IMR-90 (cell line): Measurements from ENCODE around the gene SAMSN1. TPM values are rescaled to one million over a fixed set of nuclear protein-coding genes. Genes with fewer than 3 reads are reported as not detected.

Source experiments
- ATAC-seq: fragments of 200-7000 bp; cut with Tn5 transposase; 2 replicates; pipeline ENCODE4 v1.9.1; 2020; ENCODE audit warnings: low read depth, mild to moderate bottlenecking, moderate library complexity
- BruUV-seq: library from RNA; stranded (reverse); fragments of 400-500 nt; replicated peaks from 2 replicates; lab custom pipeline; 2021; lab: Mats Ljungman, UMichigan
- CTCF ChIA-PET: fragments of 300-600 bp; formaldehyde crosslinking; extraction: SDS; loops from one replicate; lab custom pipeline; 2021; ENCODE audit warnings: antibody characterized with exemption; lab: Yijun Ruan, JAX
- POLR2A ChIA-PET: fragments of 300-600 bp; sonication (Branson Sonifier 250); formaldehyde crosslinking; loops from one replicate; lab custom pipeline; 2022; ENCODE audit warnings: antibody characterized with exemption; ENCODE audit not compliant: unreplicated experiment; lab: Charles Lee
- DNase-seq: peaks from one replicate; pipeline ENCODE4 v3.0.0; 2013
- H2AFZ ChIP-seq: replicated peaks from 2 replicates; pipeline ENCODE3; 2013; ENCODE audit warnings: low read length, mild to moderate bottlenecking; ENCODE audit not compliant: poor library complexity
- H2AK5ac ChIP-seq: 2 replicates; pipeline ENCODE4 v1.6.1; 2013; ENCODE audit warnings: low read depth, low read length, inconsistent platforms
- H2AK9ac ChIP-seq: replicated peaks from 2 replicates; pipeline ENCODE3; 2013; ENCODE audit warnings: mild to moderate bottlenecking, low read depth, low read length, moderate library complexity; ENCODE audit not compliant: poor library complexity
- H2BK120ac ChIP-seq: 2 replicates; pipeline ENCODE4 v1.6.1; 2013; ENCODE audit warnings: low read depth, low read length, inconsistent platforms
- H2BK15ac ChIP-seq: 3 replicates; pipeline ENCODE4 v1.6.1; 2013; ENCODE audit warnings: low read depth, low read length, inconsistent platforms
- H2BK20ac ChIP-seq: 2 replicates; pipeline ENCODE4 v1.6.1; 2013; ENCODE audit warnings: low read depth, mild to moderate bottlenecking, inconsistent platforms, low read length, moderate library complexity
- H2BK5ac ChIP-seq: 2 replicates; pipeline ENCODE4 v1.6.1; 2013; ENCODE audit warnings: mild to moderate bottlenecking, low read depth, low read length, inconsistent platforms; ENCODE audit not compliant: poor library complexity, severe bottlenecking
- H3K14ac ChIP-seq: replicated peaks from 2 replicates; pipeline ENCODE4 v1.6.1; 2013; ENCODE audit warnings: low read depth, low read length, inconsistent platforms
- H3K18ac ChIP-seq: 2 replicates; pipeline ENCODE4 v1.6.1; 2013; ENCODE audit warnings: low read depth, low read length, control low read depth
- H3K23ac ChIP-seq: 2 replicates; pipeline ENCODE4 v1.6.1; 2013; ENCODE audit warnings: low read depth, low read length, inconsistent platforms
- H3K27ac ChIP-seq: 2 replicates; pipeline ENCODE4 v1.5.1; 2013; ENCODE audit warnings: mild to moderate bottlenecking, control low read depth, low read length; ENCODE audit not compliant: insufficient read depth
- H3K27me3 ChIP-seq: 2 replicates; pipeline ENCODE4 v1.6.1; 2013; ENCODE audit warnings: low read length; ENCODE audit not compliant: control insufficient read depth, insufficient read depth
- H3K36me3 ChIP-seq: 2 replicates; pipeline ENCODE4 v1.6.1; 2013; ENCODE audit warnings: low read length, mixed read lengths; ENCODE audit not compliant: control insufficient read depth, insufficient read depth
- H3K4ac ChIP-seq: 2 replicates; pipeline ENCODE4 v1.6.1; 2013; ENCODE audit warnings: low read depth, low read length, inconsistent platforms
- H3K4me1 ChIP-seq: 2 replicates; pipeline ENCODE4 v1.6.1; 2013; ENCODE audit warnings: low read length, mixed read lengths; ENCODE audit not compliant: control insufficient read depth, insufficient read depth
- H3K4me2 ChIP-seq: 2 replicates; pipeline ENCODE4 v1.6.1; 2013; ENCODE audit warnings: low read depth, mild to moderate bottlenecking, control low read depth, low read length, moderate library complexity
- H3K4me3 ChIP-seq: 2 replicates; pipeline ENCODE4 v1.5.1; 2013; ENCODE audit warnings: low read depth, mild to moderate bottlenecking, control low read depth, low read length, moderate library complexity; ENCODE audit not compliant: insufficient read depth
- H3K56ac ChIP-seq: 2 replicates; pipeline ENCODE4 v1.6.1; 2013; ENCODE audit warnings: low read length, inconsistent platforms; ENCODE audit not compliant: insufficient read depth; ENCODE audit errors: extremely low read depth
- H3K79me1 ChIP-seq, 2 experiments: 2 replicates each; pipeline ENCODE4 v1.6.1; 2013; ENCODE audit warnings: low read length in 2 of 2, inconsistent platforms in 1 of 2, low read depth in 1 of 2
- H3K9ac ChIP-seq: 2 replicates; pipeline ENCODE4 v1.6.1; 2013; ENCODE audit warnings: low read depth, low read length, control low read depth
- H3K9me1 ChIP-seq: 2 replicates; pipeline ENCODE4 v1.6.1; 2013; ENCODE audit warnings: low read length, inconsistent platforms; ENCODE audit not compliant: insufficient read depth
- H3K9me3 ChIP-seq: 2 replicates; pipeline ENCODE4 v1.6.1; 2013; ENCODE audit warnings: low read length; ENCODE audit not compliant: control insufficient read depth, insufficient read depth
- H4K20me1 ChIP-seq: 2 replicates; pipeline ENCODE4 v1.6.1; 2013; ENCODE audit warnings: low read length, inconsistent platforms; ENCODE audit not compliant: insufficient read depth
- H4K5ac ChIP-seq: 2 replicates; pipeline ENCODE4 v1.6.1; 2013; ENCODE audit warnings: mild to moderate bottlenecking, low read depth, low read length, control low read depth
- H4K8ac ChIP-seq, 2 experiments: 2 replicates each; pipeline ENCODE4 v1.6.1; 2013; ENCODE audit warnings: low read depth in 2 of 2, low read length in 2 of 2, control low read depth in 1 of 2, inconsistent platforms in 1 of 2
- H4K91ac ChIP-seq: 2 replicates; pipeline ENCODE4 v1.6.1; 2013; ENCODE audit warnings: low read depth, low read length, inconsistent platforms; ENCODE audit not compliant: insufficient read depth
- CEBPB ChIP-seq: IDR thresholded peaks from 2 replicates; pipeline ENCODE4 v1.6.1; 2012; ENCODE audit warnings: low read depth, low read length, improper control_type of control experiment
- CHD1 ChIP-seq: IDR thresholded peaks from 2 replicates; pipeline ENCODE4 v1.6.1; 2012; ENCODE audit warnings: low read depth, low read length, improper control_type of control experiment
- CTCF ChIP-seq: conservative IDR thresholded peaks from 2 replicates; pipeline ENCODE4 v1.5.1; 2012; ENCODE audit warnings: mild to moderate bottlenecking, low read depth, low read length, improper control_type of control experiment
- ELK1 ChIP-seq: fragments of 150-350 bp; IDR thresholded peaks from 2 replicates; pipeline ENCODE4 v1.6.1; 2016; ENCODE audit warnings: low read depth, mild to moderate bottlenecking, low read length, moderate library complexity, borderline replicate concordance
- MAFK ChIP-seq: IDR thresholded peaks from 2 replicates; pipeline ENCODE4 v1.6.1; 2012; ENCODE audit warnings: low read depth, low read length, improper control_type of control experiment
- MAZ ChIP-seq: IDR thresholded peaks from 2 replicates; pipeline ENCODE4 v1.6.1; 2012; ENCODE audit warnings: low read depth, mild to moderate bottlenecking, low read length, improper control_type of control experiment, moderate library complexity, borderline replicate concordance
- MXI1 ChIP-seq: IDR thresholded peaks from 2 replicates; pipeline ENCODE4 v1.6.1; 2012; ENCODE audit warnings: low read depth, mild to moderate bottlenecking, low read length, moderate library complexity, borderline replicate concordance
- POLR2A ChIP-seq: IDR thresholded peaks from 2 replicates; pipeline ENCODE4 v1.6.1; 2012; ENCODE audit warnings: mild to moderate bottlenecking, low read depth, low read length
- RAD21 ChIP-seq: IDR thresholded peaks from 2 replicates; pipeline ENCODE4 v1.6.1; 2012; ENCODE audit warnings: low read length, improper control_type of control experiment
- RCOR1 ChIP-seq: IDR thresholded peaks from 2 replicates; pipeline ENCODE4 v1.6.1; 2012; ENCODE audit warnings: mild to moderate bottlenecking, low read length, improper control_type of control experiment; ENCODE audit not compliant: insufficient replicate concordance
- RFX5 ChIP-seq: IDR thresholded peaks from 2 replicates; pipeline ENCODE4 v1.8.0; 2012; ENCODE audit warnings: low read depth, mild to moderate bottlenecking, low read length, moderate library complexity
- USF2 ChIP-seq: fragments of 150-350 bp; IDR thresholded peaks from 2 replicates; pipeline ENCODE4 v1.6.1; 2017; ENCODE audit warnings: mild to moderate bottlenecking, antibody characterized with exemption, low read length, low read depth
- WGBS, 2 experiments: methylation state at CpG; one replicate each; pipeline versions ENCODE4 v1.1.5 to v1.1.7; 2013; ENCODE audit warnings: missing lambda C conversion rate in 2 of 2; ENCODE audit not compliant: insufficient read length in 1 of 2; ENCODE audit errors: extremely low coverage in 2 of 2; 5-methylcytosine and 5-hydroxymethylcytosine counted together
- dilution Hi-C: fragments of 300-500 bp; cut with HindIII; formaldehyde crosslinking; loops from one replicate; pipeline ENCODE4 v1.14.3; 2018; ENCODE audit warnings: low sequenced_read_pairs; ENCODE audit not compliant: unreplicated experiment
- in situ Hi-C: fragments of 300-500 bp; cut with MboI; formaldehyde crosslinking; loops from 3 replicates; pipeline ENCODE4 v1.14.3; 2019; ENCODE audit warnings: low sequenced_read_pairs, inconsistent platforms, mixed read lengths
- intact Hi-C: fragments of 100-400 bp; cut with micrococcal nuclease; formaldehyde crosslinking; loops from 2 replicates; pipeline ENCODE4 v1.10.0; 2022
- polyA plus RNA-seq, 3 experiments: library from polyadenylated mRNA; depleted of rRNA; stranded (reverse); fragments of >200 nt; gene quantifications; 2 replicates each; pipeline ENCODE4 v1.2.3, GENCODE V29; 2012; ENCODE audit warnings: low replicate concordance in 1 of 3
- total RNA-seq: library from RNA; depleted of rRNA; stranded (reverse); fragments of >200 nt; gene quantifications from 2 replicates; pipeline ENCODE4 v1.2.3, GENCODE V29; 2012

Gene SAMSN1
- total and polyA plus RNA-seq, 2 of the 4 experiments (the other 2 are of a cell fraction), result not detected

- H2BK120ac ChIP-seq, result no peak overlapping the region
- no peak overlapping the region for H3K18ac ChIP-seq
- no TSS peak for BruUV-seq
- H2BK5ac ChIP-seq, result no peak overlapping the region
- POLR2A ChIA-PET, result no interaction called here
- H4K8ac ChIP-seq, result no peak overlapping the region
- no peaks in the 10 kb centered on the region; the same call in 1 of the 2 replicates for H3K9me3 ChIP-seq
- no peak overlapping the region for H2AK5ac ChIP-seq
- no peak overlapping the region for H3K14ac ChIP-seq
- intact Hi-C loops, result no loop called here
- H4K5ac ChIP-seq, result no peak overlapping the region
- TF ChIP-seq MAZ (no peak), ELK1 (no peak), POLR2A (no peak), MAFK (no peak), CHD1 (no peak), RCOR1 (no peak), CEBPB (no peak), CTCF (no peak), RFX5 (no peak), RAD21 (no peak), MXI1 (no peak), USF2 (no peak)
- H3K4me1 ChIP-seq, result no peaks in the 10 kb centered on the region
- H3K79me1 ChIP-seq, result no peaks in the 10 kb centered on the region
- H3K36me3 ChIP-seq, result no peaks in the 10 kb centered on the region
- no peak overlapping the region for H3K4ac ChIP-seq
- H3K4me3 ChIP-seq, result no peak overlapping the region
- no CpG with 5 or more reads among the region's 1 CpG for WGBS, 2 experiments
- no peak overlapping the region for H2AK9ac ChIP-seq
- H3K27ac ChIP-seq, result no peak overlapping the region
- no peak overlapping the region for H2BK15ac ChIP-seq
- ATAC-seq (no peak), DNase-seq (no peak)
- H3K56ac ChIP-seq, result no peak overlapping the region
- H3K27me3 ChIP-seq, result no peaks in the 10 kb centered on the region
- no peak overlapping the region for H3K4me2 ChIP-seq
- dilution Hi-C loops, result no loop called here
- no peak overlapping the region for H2AFZ ChIP-seq
- no peaks in the 10 kb centered on the region for H4K20me1 ChIP-seq
- in situ Hi-C loops, result no loop called here
- no peak overlapping the region for H3K9ac ChIP-seq
- H2BK20ac ChIP-seq, result no peak overlapping the region
- no peak overlapping the region for H4K91ac ChIP-seq
- H3K23ac ChIP-seq, result no peak overlapping the region
- CTCF ChIA-PET, result no interaction called here
- no peaks in the 10 kb centered on the region for H3K9me1 ChIP-seq
Observed at GRCh38 chr21:14479241-14479786, 66.8 kb downstream of the SAMSN1 start.
